Activated CD8-positive, alpha-beta memory T cell treated with anti-CD3 and anti-CD28 coated beads for 48 hours (primary cell): ENCODE results near the gene MRPL18.

Experiments used
- DNase-seq, 3 experiments: peaks; one replicate each; pipeline ENCODE4 v3.0.0-alpha.2; 2020; ENCODE audit warnings: low read depth in 2 of 3, low spot score in 2 of 3

Gene MRPL18

DNA sequence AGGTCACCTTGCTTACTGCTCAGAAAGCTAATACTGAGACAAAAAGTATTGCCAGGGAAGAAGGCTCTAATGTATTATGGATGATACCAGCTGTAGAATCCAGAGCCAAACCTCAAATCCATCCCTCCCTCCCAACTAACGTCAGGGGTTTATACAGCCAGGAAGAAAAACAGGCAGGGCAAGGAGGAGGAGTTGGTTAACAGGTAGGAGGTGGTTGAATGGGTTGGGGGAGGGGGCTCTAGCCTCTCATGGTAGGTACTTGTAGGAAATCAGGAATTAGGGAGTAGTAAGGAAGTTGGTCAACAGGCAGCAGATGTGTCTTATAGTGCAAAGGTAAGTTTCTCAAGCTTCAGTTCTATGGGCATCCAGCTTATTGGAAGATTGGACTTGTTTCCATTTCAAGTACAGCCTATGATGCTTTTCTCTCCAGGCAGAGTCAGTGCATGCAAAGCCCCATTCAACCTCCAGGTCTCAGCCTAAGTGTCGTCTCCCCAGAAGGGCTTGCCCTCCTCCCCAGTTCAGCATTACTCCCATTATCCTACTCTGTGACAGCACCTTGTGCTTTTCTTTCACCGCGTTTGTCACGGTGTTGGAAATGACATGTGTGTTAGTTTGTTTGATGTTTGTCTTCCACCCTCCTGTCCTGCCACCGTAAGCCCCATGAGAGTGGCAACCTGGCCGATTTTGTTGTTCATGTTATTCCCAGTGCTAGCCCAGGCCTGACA is 47.9 kb downstream of the MRPL18 start:
- no peak for DNase-seq

DNA sequence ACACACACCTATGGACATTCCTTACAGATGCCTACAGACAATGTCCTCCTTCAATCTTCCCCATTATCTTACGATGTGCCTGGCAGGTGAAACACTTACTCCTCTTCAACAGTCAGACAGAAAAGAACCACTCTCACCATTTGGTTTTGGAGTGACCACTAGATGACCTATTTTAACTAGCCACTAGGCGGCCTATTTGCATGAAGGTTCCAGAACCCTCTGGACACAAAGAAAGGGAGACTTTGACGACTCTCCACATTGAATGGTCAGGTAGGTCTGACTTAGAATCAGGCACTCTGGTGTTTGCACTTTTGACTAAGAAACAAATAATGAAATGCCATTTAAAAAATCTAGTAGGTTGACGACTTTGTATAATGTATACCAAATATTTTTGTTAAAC is 51.8 kb downstream of the MRPL18 start:
- no peak for DNase-seq

DNA sequence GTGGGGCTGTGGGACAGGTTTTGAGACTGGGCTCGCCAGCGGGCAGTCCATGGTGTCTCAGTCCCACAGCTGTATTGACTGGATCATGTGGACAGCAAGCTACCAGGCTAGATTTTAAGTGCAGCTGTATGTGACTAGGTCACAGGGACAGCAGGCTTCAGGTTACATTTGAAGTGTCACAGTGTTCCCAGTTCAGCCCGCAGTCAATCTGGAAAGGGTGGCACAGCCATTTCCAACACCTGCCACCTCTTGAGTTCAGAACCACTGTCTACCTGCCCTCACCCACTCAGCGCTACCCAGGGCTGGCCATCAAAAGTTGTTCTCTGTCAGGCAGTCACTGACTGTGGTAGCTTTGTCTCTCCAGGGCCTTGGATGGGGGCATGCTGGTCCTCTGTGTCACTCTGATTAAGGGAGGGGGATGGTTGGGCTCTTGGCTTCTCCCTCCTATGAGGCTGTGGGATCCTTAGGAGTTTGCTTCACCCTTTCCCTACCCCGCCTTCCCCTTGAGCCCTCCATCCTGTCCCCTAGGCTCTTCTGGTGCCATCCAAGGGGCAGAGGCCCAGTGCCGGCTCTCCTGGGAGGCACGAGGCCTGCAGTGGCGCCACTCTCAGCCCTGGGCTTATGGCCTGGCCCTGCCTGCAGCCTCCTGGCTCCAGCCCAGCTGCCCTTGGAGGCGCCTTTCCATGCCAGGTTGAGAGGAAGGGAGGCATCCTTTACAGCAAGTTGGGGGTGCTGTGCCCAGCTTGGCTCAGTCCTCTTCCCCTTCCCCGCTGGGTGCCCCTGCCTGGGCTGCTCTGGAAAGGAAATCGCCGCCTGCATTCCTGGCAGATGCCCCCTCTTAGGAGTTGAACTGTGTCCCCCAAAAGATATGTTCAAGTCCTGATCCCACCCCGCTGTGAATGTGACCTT is 54.7 kb downstream of the MRPL18 start:
- DNase-seq = no peak
